ENCODE results near the gene C1orf56.

Gene C1orf56

GRCh38 chr1:151024540-151025146, 22.9 kb upstream of the C1orf56 start:
- DNase-seq (ENCODE audit: low read depth): peak; percentile 42

GRCh38 chr1:151026460-151026859, 21.1 kb upstream of the C1orf56 start:
- DNase-seq (ENCODE audit: low read depth): no peak

- no peak for DNase-seq (ENCODE audit: low read depth)
Observed at GRCh38 chr1:151032164-151032563, 15.4 kb upstream of the C1orf56 start.

GRCh38 chr1:151035167-151035566, 12.4 kb upstream of the C1orf56 start:
- no peak for DNase-seq (ENCODE audit: low read depth)

- no peak for DNase-seq (ENCODE audit: low read depth)
Observed at GRCh38 chr1:151036356-151036755, 11.2 kb upstream of the C1orf56 start, which contains the start of gene BNIPL. Gene BNIPL (plus strand): TSS chr1:151036586. CDS start chr1:151036726, 140 bp downstream.

GRCh38 chr1:151037032-151037431, 10.5 kb upstream of the C1orf56 start:
- DNase-seq (ENCODE audit: low read depth): no peak

- no peak for DNase-seq (ENCODE audit: low read depth)
Observed at GRCh38 chr1:151039521-151039920, 8.0 kb upstream of the C1orf56 start.

- DNase-seq (ENCODE audit: low read depth): no peak
Observed at GRCh38 chr1:151043163-151043562, 4.4 kb upstream of the C1orf56 start.

GRCh38 chr1:151047925-151048644, 534 bp downstream of the C1orf56 start:
- peak; percentile 56 for DNase-seq (ENCODE audit: low read depth)

- DNase-seq (ENCODE audit: low read depth): no peak
Observed at GRCh38 chr1:151048645-151049032, 1.1 kb downstream of the C1orf56 start.

GRCh38 chr1:151049458-151049857, 1.9 kb downstream of the C1orf56 start:
- no peak for DNase-seq (ENCODE audit: low read depth)

- no peak for DNase-seq (ENCODE audit: low read depth)
Observed at GRCh38 chr1:151050051-151050688, 2.6 kb downstream of the C1orf56 start.

- no peak for DNase-seq (ENCODE audit: low read depth)
Observed at GRCh38 chr1:151051356-151052009, 3.9 kb downstream of the C1orf56 start.

- DNase-seq (ENCODE audit: low read depth): no peak
Observed at GRCh38 chr1:151054971-151055547, 7.5 kb downstream of the C1orf56 start.

GRCh38 chr1:151055581-151055980, 8.0 kb downstream of the C1orf56 start:
- no peak for DNase-seq (ENCODE audit: low read depth)

GRCh38 chr1:151056149-151056548, 8.6 kb downstream of the C1orf56 start:
- DNase-seq (ENCODE audit: low read depth): no peak

GRCh38 chr1:151058692-151059091, 11.1 kb downstream of the C1orf56 start:
- DNase-seq (ENCODE audit: low read depth): peak; percentile 5

GRCh38 chr1:151059109-151060006, 11.8 kb downstream of the C1orf56 start, which contains the start of gene CDC42SE1:
Gene CDC42SE1 (minus strand): TSS chr1:151059622. CDS start chr1:151055730, 3,892 bp downstream.
- DNase-seq (ENCODE audit: low read depth): peak; percentile 70

- DNase-seq (ENCODE audit: low read depth): peak; percentile 19
Observed at GRCh38 chr1:151060007-151060656, 12.6 kb downstream of the C1orf56 start, which contains the start of gene MLLT11. Gene MLLT11 (plus strand): TSS chr1:151060397. CDS start chr1:151067225, 6,828 bp downstream.

GRCh38 chr1:151060657-151061421, 13.3 kb downstream of the C1orf56 start:
- DNase-seq (ENCODE audit: low read depth): no peak
